Smooth muscle cell (in vitro differentiated cells): ENCODE data around the gene NUDT2. TPM values are rescaled to one million over a fixed set of nuclear protein-coding genes. Genes with fewer than 3 reads are reported as not detected.

ENCODE experiments used
- DNase-seq: peaks from one replicate; lab custom pipeline; 2025; ENCODE audit not compliant: unreplicated experiment; lab: John Stamatoyannopoulos, UW
- H2AFZ ChIP-seq: fragments of 200-600 bp; sonication (generic); 2 replicates; pipeline ENCODE4 v1.6.0; 2016; ENCODE audit warnings: antibody characterized with exemption, low read depth, mild to moderate bottlenecking
- H3F3A ChIP-seq: fragments of 200-600 bp; sonication (generic); 2 replicates; pipeline ENCODE4 v1.6.0; 2017; ENCODE audit warnings: antibody characterized with exemption, low read depth
- H3K27ac ChIP-seq: fragments of 200-600 bp; sonication (generic); 2 replicates; pipeline ENCODE4 v1.5.1; 2016; ENCODE audit warnings: low read depth, mild to moderate bottlenecking
- H3K27me3 ChIP-seq: fragments of 200-600 bp; sonication (generic); 2 replicates; pipeline ENCODE4 v1.6.1; 2016; ENCODE audit warnings: low read depth, mild to moderate bottlenecking
- H3K36me3 ChIP-seq: fragments of 200-600 bp; sonication (generic); 2 replicates; pipeline ENCODE4 v1.5.1; 2016; ENCODE audit warnings: low read depth
- H3K4me1 ChIP-seq: fragments of 200-600 bp; sonication (generic); 2 replicates; pipeline ENCODE4 v1.5.1; 2016; ENCODE audit warnings: low read depth
- H3K4me2 ChIP-seq: fragments of 200-600 bp; sonication (generic); 2 replicates; pipeline ENCODE4 v1.6.0; 2016; ENCODE audit warnings: mild to moderate bottlenecking
- H3K4me3 ChIP-seq: fragments of 200-600 bp; sonication (generic); 2 replicates; pipeline ENCODE4 v1.5.1; 2016; ENCODE audit warnings: mild to moderate bottlenecking
- H3K79me2 ChIP-seq: fragments of 200-600 bp; sonication (generic); 2 replicates; pipeline ENCODE4 v1.6.0; 2016; ENCODE audit warnings: low read depth, mild to moderate bottlenecking
- H3K9ac ChIP-seq: fragments of 200-600 bp; sonication (generic); 2 replicates; pipeline ENCODE4 v1.6.0; 2016; ENCODE audit warnings: low read depth
- H3K9me3 ChIP-seq: fragments of 200-600 bp; sonication (generic); replicated peaks from 2 replicates; pipeline ENCODE4 v1.5.1; 2016; ENCODE audit warnings: low read depth
- H4K20me1 ChIP-seq: fragments of 200-600 bp; sonication (generic); 2 replicates; pipeline ENCODE4 v1.6.0; 2016; ENCODE audit warnings: low read depth
- CTCF ChIP-seq: fragments of 200-600 bp; sonication (generic); IDR thresholded peaks from 2 replicates; pipeline ENCODE4 v1.5.1; 2017; ENCODE audit warnings: borderline replicate concordance, mild to moderate bottlenecking, antibody characterized with exemption; ENCODE audit not compliant: insufficient read depth, poor library complexity, severe bottlenecking
- WGBS: methylation state at CpG from one replicate; pipeline ENCODE4 v1.1.7; 2016; ENCODE audit warnings: low lambda C conversion rate; 5-methylcytosine and 5-hydroxymethylcytosine counted together
- polyA plus RNA-seq: library from polyadenylated mRNA; unstranded; fragments of >200 nt; fragmentation: Nextera tagmentation; extraction: Ambion mirVana; gene quantifications from 2 replicates; pipeline ENCODE4 v1.2.1, GENCODE V29; 2016
- total RNA-seq: library from RNA; depleted of rRNA; stranded (reverse); fragments of >200 nt; gene quantifications from 2 replicates; pipeline ENCODE4 v1.2.3, GENCODE V29; 2014

Gene NUDT2
- total and polyA plus RNA-seq, 2 experiments from 2014 or later = 28.1 to 36.1 TPM

- Histone ChIP-seq H3F3A (no peaks in the 10 kb centered on the region), H3K9me3 (no peaks in the 10 kb centered on the region), H3K27me3 (no peaks in the 10 kb centered on the region), H3K27ac (no peak overlapping the region), H3K79me2 (no peaks in the 10 kb centered on the region), H3K4me2 (no peak overlapping the region), H3K4me1 (no peaks in the 10 kb centered on the region), H3K4me3 (no peak overlapping the region), H3K9ac (no peak overlapping the region), H2AFZ (no peak overlapping the region), H3K36me3 (no peaks in the 10 kb centered on the region), H4K20me1 (no peaks in the 10 kb centered on the region)
- WGBS = 86% methylated on average over 4 of the region's 4 CpGs
- no peak for DNase-seq
- TF ChIP-seq CTCF = no peak
These were observed 40.3 kb downstream of the NUDT2 start for GRCh38 chr9:34369636-34370035.

- DNase-seq = no peak
- Histone ChIP-seq H3K4me2 (no peak overlapping the region), H3K79me2 (no peaks in the 10 kb centered on the region), H3K4me1 (no peaks in the 10 kb centered on the region), H3K4me3 (no peak overlapping the region), H3K27me3 (no peaks in the 10 kb centered on the region), H4K20me1 (no peaks in the 10 kb centered on the region), H2AFZ (no peak overlapping the region), H3K36me3 (no peaks in the 10 kb centered on the region), H3K9me3 (no peaks in the 10 kb centered on the region), H3K9ac (no peak overlapping the region), H3F3A (no peaks in the 10 kb centered on the region), H3K27ac (no peak overlapping the region)
- no peak for TF ChIP-seq CTCF
- 92% methylated on average over 13 of the region's 23 CpGs for WGBS
These were observed 41.1 kb downstream of the NUDT2 start for GRCh38 chr9:34370335-34370969.

GRCh38 chr9:34370970-34371880, 41.9 kb downstream of the NUDT2 start:
- H3K79me2 ChIP-seq = no peaks in the 10 kb centered on the region
- no peaks in the 10 kb centered on the region for H3F3A ChIP-seq
- H3K4me3 ChIP-seq = no peak overlapping the region
- no peak overlapping the region for H2AFZ ChIP-seq
- H3K27me3 ChIP-seq = no peaks in the 10 kb centered on the region
- H3K9ac ChIP-seq = no peak overlapping the region
- H3K36me3 ChIP-seq = no peaks in the 10 kb centered on the region
- H3K4me2 ChIP-seq = no peak overlapping the region
- H3K4me1 ChIP-seq = no peaks in the 10 kb centered on the region
- no peak for DNase-seq
- 98% methylated on average over 94 of the region's 105 CpGs for WGBS
- no peaks in the 10 kb centered on the region for H4K20me1 ChIP-seq
- no peaks in the 10 kb centered on the region for H3K9me3 ChIP-seq
- H3K27ac ChIP-seq = no peak overlapping the region
- TF ChIP-seq CTCF = no peak
